Ovary (tissue), 3 donors: Measurements from ENCODE around the gene GLTP.
"Not testable (repeated sequence)": the region's sequence is repeated elsewhere in the genome, so short reads cannot be mapped to it uniquely, and the experiment has no call there.

Experiments
- CTCF ChIP-seq, 3 donors: fragments of 450-650 bp in 2 of 3; fragments of 200-600 bp in 1 of 3; IDR thresholded peaks; one replicate each; pipeline versions ENCODE4 v1.5.1 to v1.8.0; 2016 to 2022; ENCODE audit warnings: antibody characterized with exemption in 3 of 3, mild to moderate bottlenecking in 1 of 3
- EP300 ChIP-seq: sonication (generic); formaldehyde crosslinking; IDR thresholded peaks from one replicate; pipeline ENCODE4 v1.6.1; 2017; ENCODE audit warnings: antibody characterized with exemption
- POLR2A ChIP-seq: fragments of 450-650 bp; IDR thresholded peaks from one replicate; pipeline ENCODE4 v1.6.1; 2017; ENCODE audit warnings: antibody characterized with exemption, mild to moderate bottlenecking, moderate library complexity
- donor health status: DM: no; HTN: no; CAD: no.

GRCh38 chr12:109862491-109862890 is 17.9 kb downstream of the GLTP start:
- not testable (repeated sequence) for TF ChIP-seq POLR2A; CTCF (IDR thresholded peaks at IDR 0.05); EP300
